ENCODE data around the gene DISC1.

DNA sequence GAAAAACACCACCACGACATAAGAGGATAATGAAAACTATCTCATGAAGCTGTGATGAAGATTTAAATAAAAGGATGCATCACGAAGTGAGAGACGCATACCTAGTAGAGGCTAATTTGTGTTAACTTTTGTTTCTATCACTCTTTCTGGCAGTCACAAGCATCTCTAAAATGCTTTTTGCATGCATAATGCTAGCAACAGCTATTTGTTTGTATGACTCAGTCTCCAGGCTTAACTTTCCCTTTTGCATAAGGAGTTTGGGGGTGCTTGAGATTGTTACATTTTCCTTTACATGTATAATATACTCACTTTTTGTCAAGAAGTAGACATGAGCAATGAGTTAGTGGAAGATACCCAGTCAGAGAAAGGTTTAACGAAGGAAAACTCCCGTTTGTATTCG, 385.4 kb downstream of the DISC1 start:
- TF ChIP-seq CTCF (conservative IDR thresholded peaks at IDR 0.05 in 1 of 2, IDR thresholded peaks at IDR 0.05 in 1 of 2; ENCODE audit: extremely low read depth in 1 of 2, insufficient read depth in 1 of 2, low read depth in 1 of 2, low read length in 2 of 2) (no peak), EZH2 (IDR thresholded peaks at IDR 0.05; ENCODE audit: borderline replicate concordance, low read length) (no peak)
